SJSA1 (cell line): ENCODE results near the gene UBE4B. TPM values are rescaled to one million over a fixed set of nuclear protein-coding genes. Genes with fewer than 3 reads are reported as not detected.
"Not testable (repeated sequence)": the region's sequence is repeated elsewhere in the genome, so short reads cannot be mapped to it uniquely, and the experiment has no call there.

Experiments used
- DNase-seq, 2 experiments: peaks; one replicate each; pipeline ENCODE4 v3.0.0-alpha.2; 2015 to 2020; ENCODE audit warnings: low spot score in 2 of 2, low read depth in 1 of 2
- H3K27ac ChIP-seq: fragments of 250-450 bp; sonication (Bioruptor Pico); 2 replicates; pipeline ENCODE4 v1.5.1; 2020; ENCODE audit warnings: mild to moderate bottlenecking, moderate library complexity
- H3K27me3 ChIP-seq: fragments of 250-450 bp; sonication (Bioruptor Pico); replicated peaks from 2 replicates; pipeline ENCODE4 v1.5.1; 2020; ENCODE audit warnings: mild to moderate bottlenecking, moderate library complexity
- H3K36me3 ChIP-seq: fragments of 250-450 bp; sonication (Bioruptor Pico); 2 replicates; pipeline ENCODE4 v1.5.1; 2020; ENCODE audit warnings: mild to moderate bottlenecking
- H3K4me1 ChIP-seq: fragments of 250-450 bp; sonication (Bioruptor Pico); replicated peaks from 2 replicates; pipeline ENCODE4 v1.6.1; 2021; ENCODE audit warnings: mild to moderate bottlenecking
- H3K4me3 ChIP-seq: fragments of 250-450 bp; sonication (Bioruptor Pico); 2 replicates; pipeline ENCODE4 v1.5.1; 2020; ENCODE audit warnings: mild to moderate bottlenecking
- H3K9me3 ChIP-seq: fragments of 250-450 bp; sonication (Bioruptor Pico); replicated peaks from 2 replicates; pipeline ENCODE4 v1.5.1; 2020; ENCODE audit warnings: mild to moderate bottlenecking
- total RNA-seq: library from RNA; depleted of rRNA; stranded (reverse); fragments of >200 nt; shearing (Covaris generic); gene quantifications from 2 replicates; pipeline ENCODE4 v1.2.3, GENCODE V29; 2014

The UBE4B gene
- total RNA-seq, 1 experiment from 2014 or later: 35.2 TPM

GRCh38 chr1:10020086-10020485, 12.7 kb upstream of the UBE4B start:
- Histone ChIP-seq H3K4me1 (0 out of 2 replicates have a peak, but pooled peaks cover 3% of the 10 kb centered on the region), H3K4me3 (no peak overlapping the region), H3K27ac (no peak overlapping the region), H3K27me3 (no peaks in the 10 kb centered on the region), H3K36me3 (no peaks in the 10 kb centered on the region), H3K9me3 (no peaks in the 10 kb centered on the region)
- no peak for DNase-seq

GRCh38 chr1:10020678-10021077, 12.1 kb upstream of the UBE4B start:
- H3K27ac ChIP-seq, H3K4me1 ChIP-seq, H3K9me3 ChIP-seq, H3K4me3 ChIP-seq, H3K36me3 ChIP-seq, DNase-seq, H3K27me3 ChIP-seq: not testable (repeated sequence)

- H3K4me1 ChIP-seq, H3K27ac ChIP-seq, H3K36me3 ChIP-seq, H3K27me3 ChIP-seq, DNase-seq, H3K9me3 ChIP-seq, H3K4me3 ChIP-seq: not testable (repeated sequence)
Measured at GRCh38 chr1:10021992-10022391, 10.8 kb upstream of the UBE4B start.

- H3K36me3 ChIP-seq: no peaks in the 10 kb centered on the region
- H3K27ac ChIP-seq: no peak overlapping the region
- DNase-seq: no peak
- no peaks in the 10 kb centered on the region for H3K9me3 ChIP-seq
- H3K4me1 ChIP-seq: 0 out of 2 replicates have a peak, but pooled peaks cover 3% of the 10 kb centered on the region
- no peaks in the 10 kb centered on the region for H3K27me3 ChIP-seq
- no peak overlapping the region for H3K4me3 ChIP-seq
Measured at GRCh38 chr1:10022656-10023055, 10.1 kb upstream of the UBE4B start.

GRCh38 chr1:10025354-10025753, 7.4 kb upstream of the UBE4B start:
- Histone ChIP-seq H3K36me3 (no peaks in the 10 kb centered on the region), H3K4me3 (no peak overlapping the region), H3K27me3 (no peaks in the 10 kb centered on the region), H3K9me3 (no peaks in the 10 kb centered on the region), H3K27ac (no peak overlapping the region), H3K4me1 (peaks cover 10% of the 10 kb centered on the region)
- DNase-seq: no peak

- Histone ChIP-seq H3K4me3 (no peak overlapping the region), H3K27ac (no peak overlapping the region), H3K9me3 (no peaks in the 10 kb centered on the region), H3K4me1 (peaks cover 21% of the 10 kb centered on the region), H3K36me3 (no peaks in the 10 kb centered on the region), H3K27me3 (no peaks in the 10 kb centered on the region)
- DNase-seq: no peak
Measured at GRCh38 chr1:10027027-10027426, 5.7 kb upstream of the UBE4B start.

- not testable (repeated sequence) for H3K36me3 ChIP-seq
Measured at GRCh38 chr1:10028956-10029500, 3.7 kb upstream of the UBE4B start.

GRCh38 chr1:10031461-10031860, 1.3 kb upstream of the UBE4B start:
- peak in 1 of 2 experiments; percentile 87 for DNase-seq
- Histone ChIP-seq H3K27ac (peak overlapping the region; percentile 98), H3K27me3 (no peaks in the 10 kb centered on the region), H3K36me3 (peaks cover under 1% of the 10 kb centered on the region; the same call in 1 of the 2 replicates), H3K4me1 (peaks cover 29% of the 10 kb centered on the region), H3K9me3 (no peaks in the 10 kb centered on the region), H3K4me3 (no peak overlapping the region)

More at GRCh38 chr1:10028956-10029500, 3.7 kb upstream of the UBE4B start:
- not testable (repeated sequence) for H3K27me3 ChIP-seq, H3K4me3 ChIP-seq, DNase-seq, H3K9me3 ChIP-seq, H3K27ac ChIP-seq
- H3K4me1 ChIP-seq: peaks cover 25% of the 10 kb centered on the region

GRCh38 chr1:10033359-10033845, 644 bp downstream of the UBE4B start:
- peak overlapping the region; percentile 67 for H3K4me3 ChIP-seq
- no peaks in the 10 kb centered on the region for H3K27me3 ChIP-seq
- H3K4me1 ChIP-seq: peaks cover 29% of the 10 kb centered on the region
- H3K36me3 ChIP-seq: peaks cover 16% of the 10 kb centered on the region
- H3K9me3 ChIP-seq: no peaks in the 10 kb centered on the region
- peak overlapping the region; percentile 74 for H3K27ac ChIP-seq
- DNase-seq: peak in 1 of 2 experiments; percentile 46

- H3K4me1 ChIP-seq: 0 out of 2 replicates have a peak, but pooled peaks cover 8% of the 10 kb centered on the region
- peaks cover 25% of the 10 kb centered on the region for H3K36me3 ChIP-seq
- H3K27me3 ChIP-seq: no peaks in the 10 kb centered on the region
- H3K27ac ChIP-seq: no peak overlapping the region
- no peak overlapping the region for H3K4me3 ChIP-seq
- no peaks in the 10 kb centered on the region for H3K9me3 ChIP-seq
- no peak for DNase-seq
Measured at GRCh38 chr1:10042746-10043145, 10.0 kb downstream of the UBE4B start.

GRCh38 chr1:10045480-10046355, 13.0 kb downstream of the UBE4B start:
- Histone ChIP-seq H3K9me3 (no peaks in the 10 kb centered on the region), H3K27ac (no peak overlapping the region), H3K27me3 (no peaks in the 10 kb centered on the region), H3K36me3 (peaks cover 39% of the 10 kb centered on the region), H3K4me1 (0 out of 2 replicates have a peak, but pooled peaks cover 8% of the 10 kb centered on the region), H3K4me3 (no peak overlapping the region)
- DNase-seq: no peak

GRCh38 chr1:10046356-10047085, 13.8 kb downstream of the UBE4B start:
- DNase-seq: no peak
- 0 out of 2 replicates have a peak, but pooled peaks cover 8% of the 10 kb centered on the region for H3K4me1 ChIP-seq
- no peak overlapping the region for H3K4me3 ChIP-seq
- H3K36me3 ChIP-seq: peaks cover 43% of the 10 kb centered on the region
- H3K27ac ChIP-seq: no peak overlapping the region
- no peaks in the 10 kb centered on the region for H3K27me3 ChIP-seq
- no peaks in the 10 kb centered on the region for H3K9me3 ChIP-seq

GRCh38 chr1:10048601-10049000, 15.8 kb downstream of the UBE4B start:
- Histone ChIP-seq H3K4me1 (0 out of 2 replicates have a peak, but pooled peaks cover 8% of the 10 kb centered on the region), H3K27me3 (no peaks in the 10 kb centered on the region), H3K27ac (no peak overlapping the region), H3K36me3 (peaks cover 34% of the 10 kb centered on the region), H3K4me3 (no peak overlapping the region), H3K9me3 (no peaks in the 10 kb centered on the region)
- no peak for DNase-seq
